LNCAP (cell line): ENCODE results near the gene ENO2.

Experiments
- CTCF ChIP-seq: fragments of 450-650 bp; IDR thresholded peaks from 2 replicates; pipeline ENCODE4 v1.5.1; 2017; ENCODE audit warnings: mild to moderate bottlenecking

ENO2 gene

GRCh38 chr12:6948873-6949594, 34.7 kb downstream of the ENO2 start:
- TF ChIP-seq CTCF, result no peak

- TF ChIP-seq CTCF, result 0 out of 2 replicates have a peak, but pooled peaks have one; percentile 18
These were observed 36.0 kb downstream of the ENO2 start for GRCh38 chr12:6950401-6950801.

- no peak for TF ChIP-seq CTCF
These were observed 36.6 kb downstream of the ENO2 start, which contains the start of gene PTPN6 for GRCh38 chr12:6950811-6951540. Gene PTPN6, plus strand, starts transcription at chr12:6951356. Its CDS starts 157 bp downstream, at chr12:6951513.

- no peak for TF ChIP-seq CTCF
These were observed 37.3 kb downstream of the ENO2 start for GRCh38 chr12:6951551-6952120.

- no peak for TF ChIP-seq CTCF
These were observed 37.9 kb downstream of the ENO2 start for GRCh38 chr12:6952121-6952862.

GRCh38 chr12:6952863-6953441, 38.6 kb downstream of the ENO2 start:
- TF ChIP-seq CTCF, result no peak
